ENCODE results near the gene E2F7.
"Not testable (repeated sequence)": the region's sequence is repeated elsewhere in the genome, so short reads cannot be mapped to it uniquely, and the experiment has no call there.

E2F7 gene

GRCh38 chr12:77065361-77066204 lies at the start of gene E2F7:
TSS of gene E2F7 (minus strand) at chr12:77065569. CDS start at chr12:77064635, 934 bp downstream.
- peak; percentile 70 to 82 for DNase-seq (ENCODE audit: low read depth in 2 of 2)

GRCh38 chr12:77113971-77114370 lies 48.6 kb upstream of the E2F7 start:
- DNase-seq (ENCODE audit: low read depth in 2 of 2): no peak

DNA sequence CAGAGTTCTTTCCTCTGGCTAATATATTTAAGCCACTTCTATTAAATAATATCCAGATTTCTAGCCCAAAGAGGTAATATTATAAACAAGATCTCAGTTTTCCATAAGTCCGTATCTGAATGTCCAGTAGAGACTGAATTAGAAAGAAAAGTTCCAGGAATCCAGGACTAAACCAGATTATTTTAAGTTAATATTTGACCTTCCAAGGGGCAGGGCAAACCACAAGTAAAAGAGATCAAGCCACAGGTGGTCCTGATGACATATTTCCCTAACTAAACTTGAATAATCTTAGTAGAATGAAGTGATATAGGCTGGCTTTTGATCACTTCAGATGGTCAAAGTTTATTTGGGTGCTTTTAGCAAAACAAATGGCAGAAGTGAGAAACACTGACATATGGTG lies 43.3 kb upstream of the E2F7 start:
- DNase-seq (ENCODE audit: low read depth in 2 of 2): no peak

GRCh38 chr12:77107121-77107520 lies 41.8 kb upstream of the E2F7 start:
- no peak for DNase-seq (ENCODE audit: low read depth in 2 of 2)

- DNase-seq (ENCODE audit: low read depth in 2 of 2): no peak
These were observed 39.4 kb upstream of the E2F7 start for GRCh38 chr12:77104792-77105191.

DNA sequence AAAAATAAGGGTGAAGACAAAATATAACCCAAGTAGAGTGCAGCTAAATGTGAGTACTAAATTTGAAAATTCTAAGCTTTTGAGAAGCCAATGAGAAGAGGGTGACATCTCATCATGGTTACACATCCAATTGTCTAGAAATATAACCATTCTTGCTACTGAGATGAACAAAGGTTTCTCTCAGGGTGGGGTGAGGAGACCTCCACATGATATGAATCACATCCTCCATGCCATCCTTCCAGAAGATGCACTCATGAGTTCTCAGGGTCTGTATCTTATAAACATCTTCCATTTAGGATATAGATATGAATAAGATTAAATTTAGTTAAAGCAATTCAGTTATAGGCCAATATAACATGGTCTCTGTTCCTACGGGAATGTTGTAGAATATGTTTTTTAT lies 38.9 kb upstream of the E2F7 start:
- DNase-seq (ENCODE audit: low read depth in 2 of 2): no peak

DNA sequence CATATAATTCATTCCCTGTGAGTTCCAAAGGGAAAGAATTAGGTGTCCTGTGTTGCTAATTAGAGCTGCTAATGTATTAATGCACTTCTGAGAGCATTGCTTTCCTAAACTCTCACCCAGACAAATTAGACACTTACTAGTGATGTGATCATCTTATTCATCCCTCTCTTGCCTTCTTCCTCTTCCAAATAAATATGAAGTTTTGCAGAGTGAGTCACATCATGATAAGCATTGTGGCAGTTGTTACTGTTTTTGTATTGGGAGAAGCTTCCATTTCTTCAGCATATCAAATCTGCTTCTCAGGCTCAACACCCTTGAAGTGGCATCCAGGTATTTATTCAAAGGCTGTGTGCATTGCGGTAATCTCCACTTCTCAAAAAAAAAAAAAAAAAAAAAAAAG lies 37.3 kb upstream of the E2F7 start:
- no peak for DNase-seq (ENCODE audit: low read depth in 2 of 2)

- no peak for DNase-seq (ENCODE audit: low read depth in 2 of 2)
These were observed 36.8 kb upstream of the E2F7 start for GRCh38 chr12:77102123-77102522.

GRCh38 chr12:77099799-77100198 lies 34.4 kb upstream of the E2F7 start:
- no peak for DNase-seq (ENCODE audit: low read depth in 2 of 2)

GRCh38 chr12:77097846-77098245 lies 32.5 kb upstream of the E2F7 start:
- no peak for DNase-seq (ENCODE audit: low read depth in 2 of 2)

DNA sequence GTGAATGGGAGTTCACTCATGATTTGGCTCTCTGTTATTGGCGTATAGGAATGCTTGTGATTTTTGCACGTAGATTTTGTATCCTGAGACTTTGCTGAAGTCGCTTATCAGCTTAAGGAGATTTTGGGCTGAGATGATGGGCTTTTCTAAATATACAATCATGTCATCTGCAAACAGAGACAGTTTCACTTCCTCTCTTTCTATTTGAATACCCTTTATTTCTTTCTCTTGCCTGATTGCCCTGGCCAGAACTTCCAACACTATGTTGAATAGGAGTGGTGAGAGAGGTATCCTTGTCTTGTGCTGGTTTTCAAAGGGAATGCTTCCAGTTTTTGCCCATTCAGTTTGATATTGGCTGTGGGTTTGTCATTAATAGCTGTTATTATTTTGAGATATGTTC lies 26.9 kb upstream of the E2F7 start:
- not testable (repeated sequence) for DNase-seq (ENCODE audit: low read depth in 2 of 2)

- DNase-seq (ENCODE audit: low read depth in 2 of 2): no peak
These were observed 24.4 kb upstream of the E2F7 start for GRCh38 chr12:77089686-77090220.

DNA sequence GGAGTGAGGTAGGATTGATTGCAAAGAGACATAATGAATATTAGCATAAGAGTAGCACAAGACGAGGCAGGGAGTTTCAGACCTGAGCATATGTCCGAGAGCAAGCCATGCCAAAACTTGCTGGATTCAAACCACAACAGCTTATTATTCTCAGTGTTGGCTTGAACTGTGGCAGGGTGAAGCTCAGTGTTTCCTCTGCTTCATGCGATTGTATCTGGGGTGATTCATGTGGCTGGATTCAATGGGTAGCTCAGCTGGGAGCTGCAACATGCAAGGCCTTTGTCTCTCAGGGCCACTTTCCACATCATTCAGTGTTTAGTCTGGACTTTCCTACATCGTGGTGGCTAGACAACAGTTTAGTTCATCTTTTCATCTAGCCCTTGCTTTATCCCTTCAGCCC lies 22.1 kb upstream of the E2F7 start:
- DNase-seq (ENCODE audit: low read depth in 2 of 2): no peak

DNA sequence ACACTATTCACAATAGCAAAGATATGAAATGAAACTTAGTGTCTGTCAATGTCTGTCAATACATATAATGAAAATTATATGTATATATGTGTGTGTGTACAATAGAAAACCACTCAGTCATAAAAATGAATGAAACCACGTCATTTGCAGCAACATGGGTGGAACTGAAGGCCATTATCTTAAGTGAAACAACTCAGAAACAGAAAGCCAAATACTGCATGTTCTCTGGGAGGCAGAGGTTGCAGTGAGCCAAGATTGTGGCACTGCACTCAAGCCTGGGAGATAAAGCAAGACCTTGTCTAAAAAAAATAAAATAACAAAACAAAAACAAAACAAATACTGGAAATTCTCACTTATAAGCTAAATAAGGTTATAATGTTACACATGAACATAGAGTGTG lies 16.7 kb upstream of the E2F7 start:
- no peak for DNase-seq (ENCODE audit: low read depth in 2 of 2)

- DNase-seq (ENCODE audit: low read depth in 2 of 2): no peak
These were observed 14.3 kb upstream of the E2F7 start for GRCh38 chr12:77079631-77080030.

DNA sequence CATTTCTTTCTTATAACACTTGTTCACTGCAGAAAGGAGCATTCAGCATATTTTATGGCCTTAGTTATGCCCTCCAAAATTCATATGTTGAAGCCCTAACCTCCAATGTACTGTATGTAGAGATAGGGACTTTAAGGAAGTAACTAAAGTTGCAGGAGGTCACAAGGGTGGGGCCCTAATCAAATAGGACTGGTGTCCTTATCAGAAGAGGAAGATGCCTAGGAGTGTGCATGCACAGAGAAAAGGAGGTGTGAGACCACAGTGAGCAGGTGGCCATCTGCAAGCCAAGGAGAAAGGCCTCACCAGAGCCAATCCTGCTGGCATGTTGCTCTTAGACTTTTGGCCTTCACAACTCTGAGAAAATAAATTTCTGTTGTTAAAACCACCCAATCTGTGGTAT lies 12.9 kb upstream of the E2F7 start:
- no peak for DNase-seq (ENCODE audit: low read depth in 2 of 2)

GRCh38 chr12:77076886-77077285 lies 11.5 kb upstream of the E2F7 start:
- DNase-seq (ENCODE audit: low read depth in 2 of 2): no peak

DNA sequence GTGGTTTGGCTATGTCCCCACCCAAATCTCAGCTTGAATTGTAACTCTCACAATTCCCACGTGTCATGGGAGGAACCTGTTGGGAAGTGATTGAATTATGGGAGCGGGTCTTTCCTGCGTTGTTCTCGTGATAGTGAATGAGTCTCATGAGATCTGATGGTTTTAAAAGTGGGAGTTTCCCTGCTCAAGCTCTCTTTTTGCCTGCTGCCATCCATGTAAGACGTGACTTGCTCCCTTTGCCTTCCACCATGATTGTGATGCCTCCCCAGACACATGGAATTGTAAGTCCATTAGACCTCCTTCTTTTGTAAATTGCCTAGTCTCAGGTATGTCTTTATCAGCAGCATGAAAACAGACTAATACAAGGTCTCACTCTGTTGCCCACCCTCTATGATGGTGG lies 8.5 kb upstream of the E2F7 start:
- not testable (repeated sequence) for DNase-seq (ENCODE audit: low read depth in 2 of 2)

DNA sequence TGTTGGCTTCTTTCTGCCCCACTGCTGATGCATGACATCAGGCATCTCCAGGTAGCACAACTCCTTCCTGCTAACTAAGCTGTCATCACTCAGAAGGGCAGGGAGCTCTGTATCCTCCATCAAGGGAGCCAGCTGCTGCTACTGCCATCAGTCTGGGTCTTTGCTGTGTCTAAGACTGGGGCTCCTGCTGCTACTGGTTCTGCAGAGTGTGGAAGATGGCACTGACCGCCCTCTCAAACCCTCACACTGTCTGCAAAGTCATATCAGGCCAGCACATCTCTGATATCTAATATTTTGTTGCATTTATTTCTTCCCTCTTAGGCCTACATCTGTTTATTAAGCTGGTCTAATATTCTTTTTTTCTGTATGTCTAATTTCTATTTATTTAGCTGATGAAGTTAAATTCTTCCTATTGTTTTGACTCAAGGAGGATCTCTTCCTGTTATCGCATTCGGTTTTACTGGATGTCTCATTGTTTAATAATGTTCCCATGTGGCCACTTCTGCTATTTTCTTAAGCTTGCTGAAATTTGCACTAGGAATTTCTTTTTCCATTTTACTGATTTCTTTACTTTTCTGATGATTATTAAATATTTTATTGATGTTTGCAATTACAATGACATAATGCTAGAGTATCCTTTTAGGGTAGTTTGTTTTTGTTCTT lies 7.6 kb upstream of the E2F7 start:
- DNase-seq (ENCODE audit: low read depth in 2 of 2): no peak

DNA sequence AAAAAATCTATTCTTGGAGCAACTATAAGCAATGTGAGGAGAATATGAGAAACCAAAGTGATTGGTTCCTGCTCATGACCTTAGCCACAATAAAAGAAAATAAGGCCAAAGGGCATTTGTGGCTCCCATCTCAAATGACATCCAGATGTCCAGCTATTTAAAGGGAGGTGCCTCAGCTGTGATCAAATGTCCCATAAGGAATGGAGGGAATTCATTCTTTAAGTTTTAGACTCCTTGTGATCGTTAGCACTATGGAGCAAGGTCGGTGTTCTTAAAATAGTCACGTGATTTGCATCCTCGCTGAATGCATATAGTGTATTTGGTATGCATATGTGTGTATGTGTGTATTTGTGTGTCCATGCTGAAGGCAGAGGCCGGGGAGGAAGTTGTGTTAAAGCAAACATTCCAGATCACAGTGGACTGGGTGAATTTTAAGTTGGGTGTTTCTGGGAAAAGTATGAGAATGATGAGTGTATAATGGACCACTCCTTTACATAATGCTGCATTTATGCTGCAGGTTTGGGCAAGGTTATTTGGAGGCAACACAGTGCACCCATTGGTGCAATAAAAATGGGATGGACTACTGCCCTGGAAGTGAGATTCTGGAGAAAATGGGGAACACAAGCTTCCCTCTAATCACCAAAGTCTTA lies 5.6 kb upstream of the E2F7 start:
- no peak for DNase-seq (ENCODE audit: low read depth in 2 of 2)

DNA sequence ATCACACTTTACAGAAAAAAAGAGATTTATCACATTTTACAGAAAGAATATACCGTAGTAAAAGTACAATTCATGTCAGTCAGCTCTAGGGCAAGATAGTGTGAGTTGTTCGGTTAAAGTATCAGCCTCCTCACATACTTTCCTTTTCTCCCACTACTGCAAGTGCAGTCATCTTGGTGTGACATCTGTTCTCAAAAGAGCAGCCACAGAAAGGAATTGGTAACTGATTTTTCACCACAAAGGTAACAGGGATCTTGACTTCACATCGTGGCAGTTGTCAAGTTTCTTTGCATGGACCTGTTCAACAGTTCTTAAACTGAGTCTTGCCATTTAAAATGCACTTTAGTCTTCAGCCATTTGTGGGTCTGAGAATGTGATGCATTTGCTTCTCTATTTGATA lies 5.0 kb upstream of the E2F7 start:
- no peak for DNase-seq (ENCODE audit: low read depth in 2 of 2)

DNA sequence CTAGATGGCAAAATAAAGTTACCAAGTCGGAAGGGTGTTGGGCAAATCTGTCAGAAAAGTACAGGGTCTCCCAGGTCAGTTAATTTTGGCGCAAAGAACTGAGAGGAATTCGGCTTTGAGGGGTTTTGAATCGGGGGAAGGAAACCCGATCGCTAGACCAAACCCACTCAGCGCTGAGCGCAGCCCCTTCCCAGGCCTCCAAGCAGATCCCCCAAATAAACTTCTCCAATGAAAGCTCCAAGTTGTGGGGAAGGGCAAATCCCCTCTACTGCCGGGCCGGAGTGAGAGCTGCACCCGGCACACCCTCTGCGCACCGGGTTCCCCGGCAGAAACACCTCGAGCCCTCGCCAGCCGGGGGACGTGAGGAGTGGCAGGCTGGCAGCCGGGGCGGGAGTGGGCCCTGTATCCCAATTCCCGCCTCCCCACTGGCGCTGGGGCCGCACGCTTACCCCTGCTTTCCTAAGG lies 441 bp downstream of the E2F7 start:
- DNase-seq (ENCODE audit: low read depth in 2 of 2): peak in 1 of 2 donors; percentile 2
